HCT116 (cell line): Measurements from ENCODE around the gene IGFLR1. TPM values are rescaled to one million over a fixed set of nuclear protein-coding genes. Genes with fewer than 3 reads are reported as not detected.

Source experiments
- ATAC-seq: fragments of 200-7000 bp; cut with Tn5 transposase; 2 replicates; pipeline ENCODE4 v1.9.1; 2020; ENCODE audit warnings: mild to moderate bottlenecking, moderate library complexity
- BruUV-seq: library from RNA; stranded (reverse); fragments of 400-500 nt; replicated peaks from 2 replicates; lab custom pipeline; 2021; lab: Mats Ljungman, UMichigan
- CTCF ChIA-PET: fragments of 300-600 bp; sonication (Branson Sonifier 250); formaldehyde crosslinking; loops from one replicate; lab custom pipeline; 2021; ENCODE audit warnings: antibody characterized with exemption; lab: Charles Lee
- POLR2A ChIA-PET: fragments of 300-600, 350-600 bp; sonication (Branson Sonifier 250); formaldehyde crosslinking; loops from one replicate; lab custom pipeline; 2021; ENCODE audit warnings: antibody characterized with exemption; lab: Charles Lee
- RAD21 ChIA-PET, 2 experiments: fragments of 300-600 bp; sonication (Branson Sonifier 250); formaldehyde crosslinking; loops; one replicate each; lab custom pipeline; 2023; ENCODE audit warnings: low total read pairs in 2 of 2; ENCODE audit not compliant: uncharacterized antibody in 2 of 2, unreplicated experiment in 2 of 2, low non-redundant PET in 1 of 2; lab: Charles Lee
- DNase-seq: peaks from one replicate; pipeline ENCODE4 v3.0.0-alpha.2; 2010; ENCODE audit warnings: low read depth, low spot score
- H2AFZ ChIP-seq: fragments of 200-600 bp; shearing (Covaris generic), sonication (generic); 2 replicates; pipeline ENCODE4 v1.6.1; 2017; ENCODE audit warnings: low read depth, mixed run types, mixed read lengths, antibody characterized with exemption, low read length; ENCODE audit not compliant: poor library complexity, severe bottlenecking
- H3K27ac ChIP-seq: 2 replicates; pipeline ENCODE4 v1.5.1; 2012; ENCODE audit warnings: low read depth, low read length
- H3K27me3 ChIP-seq: fragments of 200-600 bp; sonication (generic); 2 replicates; pipeline ENCODE4 v1.6.1; 2016; ENCODE audit warnings: mixed run types, low read length, mixed read lengths; ENCODE audit not compliant: insufficient read depth
- H3K36me3 ChIP-seq, 2 experiments: fragments of 200-500 bp in 1 of 2; fragments of 200-600 bp in 1 of 2; sonication (Bioruptor generic) in 1 of 2; sonication (generic) in 1 of 2; 2 replicates each; pipeline versions ENCODE4 v1.5.1 to v1.6.1; 2014 to 2016; ENCODE audit warnings: low read length in 2 of 2, inconsistent platforms in 1 of 2, mixed read lengths in 1 of 2, mixed run types in 1 of 2; ENCODE audit not compliant: insufficient read depth in 2 of 2, control insufficient read depth in 1 of 2
- H3K4me1 ChIP-seq, 2 experiments: fragments of 200-600 bp in 1 of 2; sonication (generic) in 1 of 2; 2 replicates each; pipeline versions ENCODE4 v1.5.1 to v1.6.1; 2012 to 2017; ENCODE audit warnings: low read length in 2 of 2, inconsistent platforms in 1 of 2, mild to moderate bottlenecking in 1 of 2, mixed read lengths in 1 of 2, mixed run types in 1 of 2, moderate library complexity in 1 of 2; ENCODE audit not compliant: insufficient read depth in 2 of 2, control insufficient read depth in 1 of 2
- H3K4me2 ChIP-seq: fragments of 200-600 bp; sonication (generic); 2 replicates; pipeline ENCODE4 v1.6.1; 2017; ENCODE audit warnings: mixed run types, low read length, mixed read lengths
- H3K4me3 ChIP-seq, 2 experiments: fragments of 200-600 bp in 1 of 2; sonication (generic) in 1 of 2; replicated peaks in 1 of 2; 2 replicates each; pipeline ENCODE4 v1.5.1; 2011 to 2016; ENCODE audit warnings: low read length in 2 of 2, control low read depth in 1 of 2, low read depth in 1 of 2, mild to moderate bottlenecking in 1 of 2, mixed read lengths in 1 of 2, mixed run types in 1 of 2
- H3K79me2 ChIP-seq: fragments of 200-600 bp; sonication (generic); 2 replicates; pipeline ENCODE4 v1.6.1; 2017; ENCODE audit warnings: mild to moderate bottlenecking, mixed run types, low read length, moderate library complexity, mixed read lengths; ENCODE audit not compliant: insufficient read depth
- H3K9ac ChIP-seq: fragments of 200-600 bp; sonication (generic); 2 replicates; pipeline ENCODE4 v1.6.1; 2016; ENCODE audit warnings: low read length, mixed read lengths
- H3K9me2 ChIP-seq: fragments of 200-600 bp; sonication (generic), shearing (Covaris generic); 2 replicates; pipeline ENCODE4 v1.6.1; 2017; ENCODE audit warnings: mixed run types, mild to moderate bottlenecking, moderate library complexity; ENCODE audit not compliant: insufficient read depth
- H3K9me3 ChIP-seq, 2 experiments: fragments of 200-500 bp in 1 of 2; fragments of 200-600 bp in 1 of 2; sonication (Bioruptor generic) in 1 of 2; sonication (generic) in 1 of 2; 2 replicates each; pipeline ENCODE4 v1.6.1; 2014 to 2017; ENCODE audit warnings: low read length in 2 of 2, mixed read lengths in 2 of 2, inconsistent platforms in 1 of 2, low read depth in 1 of 2, mild to moderate bottlenecking in 1 of 2, mixed run types in 1 of 2, moderate library complexity in 1 of 2; ENCODE audit not compliant: control insufficient read depth in 1 of 2, insufficient read depth in 1 of 2
- H4K20me1 ChIP-seq: fragments of 200-600 bp; sonication (generic), shearing (Covaris generic); 2 replicates; pipeline ENCODE4 v1.6.1; 2017; ENCODE audit warnings: mixed run types, mild to moderate bottlenecking, moderate library complexity; ENCODE audit not compliant: insufficient read depth
- ATF3 ChIP-seq: IDR thresholded peaks from 2 replicates; pipeline ENCODE4 v1.6.1; 2012
- CEBPB ChIP-seq: IDR thresholded peaks from 2 replicates; pipeline ENCODE4 v1.6.1; 2012; ENCODE audit warnings: low read depth
- CTCF ChIP-seq, 3 experiments: fragments of 200-600 bp in 1 of 3; sonication (generic) in 1 of 3; IDR thresholded peaks in 2 of 3; conservative IDR thresholded peaks in 1 of 3; 2 replicates each; pipeline ENCODE4 v1.5.1; 2012 to 2017; ENCODE audit warnings: low read depth in 2 of 3, low read length in 2 of 3, antibody characterized with exemption in 1 of 3, borderline replicate concordance in 1 of 3, control low read depth in 1 of 3, mild to moderate bottlenecking in 1 of 3, mixed read lengths in 1 of 3, mixed run types in 1 of 3, moderate library complexity in 1 of 3; ENCODE audit not compliant: insufficient read depth in 1 of 3
- ELF1 ChIP-seq: IDR thresholded peaks from 2 replicates; pipeline ENCODE4 v1.6.1; 2012; ENCODE audit warnings: low read depth, borderline replicate concordance
- EZH2phosphoT487 ChIP-seq: fragments of 200-600 bp; IDR thresholded peaks from 2 replicates; pipeline ENCODE4 v1.6.1; 2018; ENCODE audit warnings: antibody characterized with exemption, borderline replicate concordance
- JUND ChIP-seq: IDR thresholded peaks from 2 replicates; pipeline ENCODE4 v1.6.1; 2012
- POLR2A ChIP-seq: IDR thresholded peaks from 2 replicates; pipeline ENCODE4 v1.7.0; 2011; ENCODE audit warnings: borderline replicate concordance; ENCODE audit not compliant: insufficient read depth, insufficient read length; ENCODE audit errors: extremely low read depth
- SP1 ChIP-seq: IDR thresholded peaks from 2 replicates; pipeline ENCODE4 v1.6.1; 2012; ENCODE audit warnings: low read depth
- SRF ChIP-seq: IDR thresholded peaks from 2 replicates; pipeline ENCODE4 v1.6.1; 2012; ENCODE audit warnings: low read depth
- ZNF274 ChIP-seq: fragments of 200-500 bp; sonication (Bioruptor generic); IDR thresholded peaks from 2 replicates; pipeline ENCODE4 v1.6.1; 2014; ENCODE audit warnings: mild to moderate bottlenecking, low read depth, low read length, inconsistent platforms
- intact Hi-C: fragments of 100-400 bp; cut with micrococcal nuclease; formaldehyde crosslinking; loops from 2 replicates; pipeline ENCODE4 v1.10.0; 2022
- total RNA-seq: library from RNA; stranded (reverse); gene quantifications from one replicate; pipeline ENCODE4 v1.2.1, GENCODE V29; 2021; ENCODE audit not compliant: unreplicated experiment

Gene IGFLR1
- total RNA-seq, 1 experiment from 2014 or later = 8.3 TPM

GRCh38 chr19:35779033-35779432 is 36.8 kb upstream of the IGFLR1 start:
- DNase-seq (no peak), ATAC-seq (no peak)
- POLR2A ChIA-PET = no interaction called here
- Histone ChIP-seq H3K4me1 (peaks cover 9 to 16% of the 10 kb centered on the region in 2 experiments; a peak in 3 of 4 replicates), H3K27ac (no peak overlapping the region), H3K27me3 (no peaks in the 10 kb centered on the region), H2AFZ (no peak overlapping the region), H3K36me3 (peaks cover 0 to 4% of the 10 kb centered on the region in 2 experiments; a peak in 2 of 4 replicates), H3K9me3 (no peaks in the 10 kb centered on the region), H3K9ac (no peak overlapping the region), H3K4me2 (no peak overlapping the region), H3K79me2 (0 out of 2 replicates have a peak, but pooled peaks cover 3% of the 10 kb centered on the region), H3K4me3 (no peak overlapping the region), H3K9me2 (no peaks in the 10 kb centered on the region), H4K20me1 (no peaks in the 10 kb centered on the region)
- RAD21 ChIA-PET = no interaction called here
- CTCF ChIA-PET = no interaction called here
- no TSS peak for BruUV-seq
- no peak for TF ChIP-seq EZH2phosphoT487
- no peak for TF ChIP-seq SP1
- TF ChIP-seq CTCF (IDR thresholded peaks at IDR 0.05 in 2 of 3, conservative IDR thresholded peaks at IDR 0.05 in 1 of 3; ENCODE audit: borderline replicate concordance in 1 of 3, insufficient read depth in 1 of 3, low read depth in 2 of 3, low read length in 2 of 3) = no peak
- TF ChIP-seq ZNF274 = no peak
- TF ChIP-seq POLR2A = no peak
- TF ChIP-seq ATF3 = no peak
- TF ChIP-seq SRF = no peak
- TF ChIP-seq ELF1 = no peak
- no peak for TF ChIP-seq JUND
- no peak for TF ChIP-seq CEBPB
- intact Hi-C loops = no loop called here
